Measurements from ENCODE around the gene PRKAB2. TPM values are rescaled to one million over a fixed set of nuclear protein-coding genes. Genes with fewer than 3 reads are reported as not detected.

The PRKAB2 gene
- total and polyA plus RNA-seq, 9 of the 15 experiments (the other 6 are each of a cell fraction or from before 2014, with no cell fraction given), result 2.3 to 20.8 (median 7.9) TPM

GRCh38 chr1:147218606-147219005 is 46.3 kb upstream of the PRKAB2 start:
- intact Hi-C loops (cut with micrococcal nuclease), result no loop called here
- H3K9me1 ChIP-seq (ENCODE audit: control insufficient read depth, insufficient read depth, low read length), result no peaks in the 10 kb centered on the region
- WGBS (ENCODE audit: insufficient coverage, low coverage, missing lambda C conversion rate), result 2% methylated on average over 3 of the region's 3 CpGs
- TF ChIP-seq CEBPB (tag; IDR thresholded peaks at IDR 0.05) (peak; percentile 38; the same call in 1 of the 2 replicates), MCM2 (IDR thresholded peaks at IDR 0.05; ENCODE audit: low read depth) (no peak)
- no peak overlapping the region for H3K9ac ChIP-seq (ENCODE audit: insufficient read depth in 1 of 2, low read depth in 2 of 2, low read length in 2 of 2)
- H3K27ac ChIP-seq (ENCODE audit: extremely low read depth, low read depth, low read length), result no peak overlapping the region
- H3K4me3 ChIP-seq, result no peak overlapping the region
- H3K27me3 ChIP-seq (ENCODE audit: control insufficient read depth in 2 of 2, insufficient read depth in 2 of 2, low read length in 2 of 2), result peaks cover 6 to 20% of the 10 kb centered on the region in 2 experiments; a peak in 4 of 5 replicates
- no peaks in the 10 kb centered on the region for H3K36me3 ChIP-seq (ENCODE audit: control insufficient read depth, insufficient read depth, low read length)
- ChIA-PET CTCF (ENCODE audit: low intra/inter-chr PET ratio) (no interaction called here), POLR2A (no interaction called here)
- BruUV-seq (replicated peaks), result no TSS peak
- no peak overlapping the region for H2AFZ ChIP-seq (ENCODE audit: low read depth, low read length)
- H3K9me3 ChIP-seq (replicated peaks; ENCODE audit: control insufficient read depth, insufficient read depth, low read depth, low read length), result no peaks in the 10 kb centered on the region
- FAIRE-seq, result no peak
- H3K79me2 ChIP-seq (ENCODE audit: control insufficient read depth, insufficient read depth, low read length), result no peaks in the 10 kb centered on the region
- no peak overlapping the region for H3K4me2 ChIP-seq (ENCODE audit: insufficient read depth, low read length)
- no peaks in the 10 kb centered on the region for H4K20me1 ChIP-seq (replicated peaks; ENCODE audit: control insufficient read depth, insufficient read depth, low read length)
- in situ Hi-C loops (cut with MboI), result no loop called here
- DNase-seq (ENCODE audit: extremely low read depth in 1 of 4, low spot score in 3 of 4), result no peak
- no peaks in the 10 kb centered on the region for H3K4me1 ChIP-seq (replicated peaks in 1 of 2; ENCODE audit: control insufficient read depth in 2 of 2, insufficient read depth in 2 of 2, low read length in 2 of 2)
- no peak for ATAC-seq

- 0% methylated on average over 7 of the region's 7 CpGs for WGBS (ENCODE audit: insufficient coverage, low coverage, missing lambda C conversion rate)
- ATAC-seq, result no peak
- no TSS peak for BruUV-seq (replicated peaks)
- H3K9ac ChIP-seq (ENCODE audit: insufficient read depth in 1 of 2, low read depth in 2 of 2, low read length in 2 of 2), result no peak overlapping the region
- POLR2A ChIA-PET, result no interaction called here
- no peaks in the 10 kb centered on the region for H3K9me1 ChIP-seq (ENCODE audit: control insufficient read depth, insufficient read depth, low read length)
- H2AFZ ChIP-seq (ENCODE audit: low read depth, low read length), result no peak overlapping the region
- no peaks in the 10 kb centered on the region for H3K79me2 ChIP-seq (ENCODE audit: control insufficient read depth, insufficient read depth, low read length)
- intact Hi-C loops (cut with micrococcal nuclease), result no loop called here
- TF ChIP-seq ATF3 (IDR thresholded peaks at IDR 0.05) (peak; percentile 49; the same call in 1 of the 2 replicates), ATF3 (CRISPR knock-in tag; conservative IDR thresholded peaks at IDR 0.05) (no peak), CEBPB (tag; IDR thresholded peaks at IDR 0.05) (peak; percentile 39; the same call in 1 of the 2 replicates), CEBPG (CRISPR knock-in tag; IDR thresholded peaks at IDR 0.05) (no peak), CEBPG (tag; conservative IDR thresholded peaks at IDR 0.05 in 1 of 2, IDR thresholded peaks at IDR 0.05 in 1 of 2) (peak; percentile 43 to 78; a peak in 3 of 4 replicates), ZNF717 (CRISPR knock-in tag; IDR thresholded peaks at IDR 0.05) (no peak)
- no peaks in the 10 kb centered on the region for H3K4me1 ChIP-seq (replicated peaks in 1 of 2; ENCODE audit: control insufficient read depth in 2 of 2, insufficient read depth in 2 of 2, low read length in 2 of 2)
- H3K36me3 ChIP-seq (ENCODE audit: control insufficient read depth, insufficient read depth, low read length), result no peaks in the 10 kb centered on the region
- CTCF ChIA-PET (ENCODE audit: low intra/inter-chr PET ratio), result no interaction called here
- no peak overlapping the region for H3K4me3 ChIP-seq
- in situ Hi-C loops (cut with MboI), result no loop called here
- DNase-seq (ENCODE audit: extremely low read depth in 1 of 4, low spot score in 3 of 4), result no peak
- no peak overlapping the region for H3K4me2 ChIP-seq (ENCODE audit: insufficient read depth, low read length)
- H3K27me3 ChIP-seq (ENCODE audit: control insufficient read depth in 2 of 2, insufficient read depth in 2 of 2, low read length in 2 of 2), result peaks cover 5 to 18% of the 10 kb centered on the region in 2 experiments
- no peak overlapping the region for H3K27ac ChIP-seq (ENCODE audit: extremely low read depth, low read depth, low read length)
- H4K20me1 ChIP-seq (replicated peaks; ENCODE audit: control insufficient read depth, insufficient read depth, low read length), result no peaks in the 10 kb centered on the region
- FAIRE-seq, result no peak
- H3K9me3 ChIP-seq (replicated peaks; ENCODE audit: control insufficient read depth, insufficient read depth, low read depth, low read length), result no peaks in the 10 kb centered on the region
Measured at GRCh38 chr1:147217141-147217540, 44.9 kb upstream of the PRKAB2 start.
